ENCODE results near the gene ARHGAP8.

The ARHGAP8 gene

GRCh38 chr22:44882226-44882905, 130.0 kb downstream of the ARHGAP8 start:
- no peak for DNase-seq (ENCODE audit: low read depth)
- no peak overlapping the region for H3K4me3 ChIP-seq (replicated peaks; ENCODE audit: low read depth, low read length)
- no peak for TF ChIP-seq CTCF (IDR thresholded peaks at IDR 0.05; ENCODE audit: low read length, missing control alignments)

- H3K4me3 ChIP-seq (replicated peaks; ENCODE audit: low read depth, low read length): no peak overlapping the region
- TF ChIP-seq CTCF (IDR thresholded peaks at IDR 0.05; ENCODE audit: low read length, missing control alignments): no peak
- no peak for DNase-seq (ENCODE audit: low read depth)
These were observed 130.6 kb downstream of the ARHGAP8 start for GRCh38 chr22:44883011-44883421.

GRCh38 chr22:44884562-44884961, 132.2 kb downstream of the ARHGAP8 start:
- TF ChIP-seq CTCF (IDR thresholded peaks at IDR 0.05; ENCODE audit: low read length, missing control alignments): no peak
- no peak for DNase-seq (ENCODE audit: low read depth)
- H3K4me3 ChIP-seq (replicated peaks; ENCODE audit: low read depth, low read length): no peak overlapping the region

GRCh38 chr22:44884968-44885805, 132.8 kb downstream of the ARHGAP8 start:
- no peak for DNase-seq (ENCODE audit: low read depth)
- no peak overlapping the region for H3K4me3 ChIP-seq (replicated peaks; ENCODE audit: low read depth, low read length)
- TF ChIP-seq CTCF (IDR thresholded peaks at IDR 0.05; ENCODE audit: low read length, missing control alignments): no peak

- TF ChIP-seq CTCF (IDR thresholded peaks at IDR 0.05; ENCODE audit: low read length, missing control alignments): no peak
- H3K4me3 ChIP-seq (replicated peaks; ENCODE audit: low read depth, low read length): no peak overlapping the region
- DNase-seq (ENCODE audit: low read depth): no peak
These were observed 133.5 kb downstream of the ARHGAP8 start for GRCh38 chr22:44885806-44886360.

GRCh38 chr22:44887941-44888366, 135.6 kb downstream of the ARHGAP8 start:
- no peak for TF ChIP-seq CTCF (IDR thresholded peaks at IDR 0.05; ENCODE audit: low read length, missing control alignments)
- H3K4me3 ChIP-seq (replicated peaks; ENCODE audit: low read depth, low read length): no peak overlapping the region
- DNase-seq (ENCODE audit: low read depth): no peak

Measured in fibroblast of pulmonary artery (primary cell).